Renal pelvis (tissue), 4 donors: ENCODE results near the gene ALG8. TPM values are rescaled to one million over a fixed set of nuclear protein-coding genes. Genes with fewer than 3 reads are reported as not detected.
"Not testable (repeated sequence)": the region's sequence is repeated elsewhere in the genome, so short reads cannot be mapped to it uniquely, and the experiment has no call there.

ENCODE experiments used
- DNase-seq: peaks from one replicate; pipeline ENCODE4 v3.0.0-alpha.2; 2013
- polyA plus RNA-seq, 3 donors: library from polyadenylated mRNA; unstranded; fragments of 120-200 nt; gene quantifications; one replicate each; pipeline ENCODE4 v1.2.1, GENCODE V29; 2013; ENCODE audit not compliant: insufficient read length in 3 of 3

The ALG8 gene
- polyA plus RNA-seq, 3 donors, result 62.2 to 77.9 (median 62.8) TPM

- no peak for DNase-seq
These were observed 29.1 kb downstream of the ALG8 start for GRCh38 chr11:78110351-78110750.

GRCh38 chr11:78109081-78110015, 30.1 kb downstream of the ALG8 start:
- DNase-seq, result no peak

- DNase-seq, result no peak
These were observed 38.6 kb downstream of the ALG8 start for GRCh38 chr11:78100676-78101472.

GRCh38 chr11:78100261-78100660, 39.2 kb downstream of the ALG8 start:
- DNase-seq, result no peak

- DNase-seq, result no peak
These were observed 39.8 kb downstream of the ALG8 start for GRCh38 chr11:78099666-78100065.

- no peak for DNase-seq
These were observed 41.6 kb downstream of the ALG8 start for GRCh38 chr11:78097666-78098385.

- DNase-seq, result no peak
These were observed 45.2 kb downstream of the ALG8 start for GRCh38 chr11:78094250-78094649.

GRCh38 chr11:78086521-78087074, 52.8 kb downstream of the ALG8 start:
- not testable (repeated sequence) for DNase-seq

- DNase-seq, result no peak
These were observed 53.5 kb downstream of the ALG8 start for GRCh38 chr11:78085972-78086371.

- not testable (repeated sequence) for DNase-seq
These were observed 54.9 kb downstream of the ALG8 start for GRCh38 chr11:78084506-78084905.

GRCh38 chr11:78083021-78083420, 56.4 kb downstream of the ALG8 start:
- DNase-seq, result peak; percentile 46

- DNase-seq, result no peak
These were observed 57.3 kb downstream of the ALG8 start for GRCh38 chr11:78082146-78082545.

- DNase-seq, result no peak
These were observed 57.8 kb downstream of the ALG8 start for GRCh38 chr11:78081583-78081982.

- DNase-seq, result peak; percentile 5
These were observed 58.5 kb downstream of the ALG8 start for GRCh38 chr11:78080818-78081495.

- DNase-seq, result no peak
These were observed 59.2 kb downstream of the ALG8 start for GRCh38 chr11:78080084-78080817.

- DNase-seq, result peak; percentile 77
These were observed 60.0 kb downstream of the ALG8 start, which contains the start of gene NDUFC2 for GRCh38 chr11:78079232-78080083. Gene NDUFC2 (minus strand): TSS chr11:78079862. CDS start chr11:78079744, 118 bp downstream.

GRCh38 chr11:78078218-78079167, 60.9 kb downstream of the ALG8 start:
- DNase-seq, result peak; percentile 7

GRCh38 chr11:78077592-78077991, 61.8 kb downstream of the ALG8 start:
- DNase-seq, result not testable (repeated sequence)
